HG03175 (cell line): ENCODE data around the gene GATA5.
"Not testable (repeated sequence)": the region's sequence is repeated elsewhere in the genome, so short reads cannot be mapped to it uniquely, and the experiment has no call there.

ENCODE experiments used
- ATAC-seq: cut with Tn5 transposase; IDR thresholded peaks from one replicate; pipeline ENCODE4 v1.9.1; 2021; ENCODE audit warnings: mild to moderate bottlenecking, moderate library complexity; ENCODE audit not compliant: unreplicated experiment

GATA5 gene

DNA sequence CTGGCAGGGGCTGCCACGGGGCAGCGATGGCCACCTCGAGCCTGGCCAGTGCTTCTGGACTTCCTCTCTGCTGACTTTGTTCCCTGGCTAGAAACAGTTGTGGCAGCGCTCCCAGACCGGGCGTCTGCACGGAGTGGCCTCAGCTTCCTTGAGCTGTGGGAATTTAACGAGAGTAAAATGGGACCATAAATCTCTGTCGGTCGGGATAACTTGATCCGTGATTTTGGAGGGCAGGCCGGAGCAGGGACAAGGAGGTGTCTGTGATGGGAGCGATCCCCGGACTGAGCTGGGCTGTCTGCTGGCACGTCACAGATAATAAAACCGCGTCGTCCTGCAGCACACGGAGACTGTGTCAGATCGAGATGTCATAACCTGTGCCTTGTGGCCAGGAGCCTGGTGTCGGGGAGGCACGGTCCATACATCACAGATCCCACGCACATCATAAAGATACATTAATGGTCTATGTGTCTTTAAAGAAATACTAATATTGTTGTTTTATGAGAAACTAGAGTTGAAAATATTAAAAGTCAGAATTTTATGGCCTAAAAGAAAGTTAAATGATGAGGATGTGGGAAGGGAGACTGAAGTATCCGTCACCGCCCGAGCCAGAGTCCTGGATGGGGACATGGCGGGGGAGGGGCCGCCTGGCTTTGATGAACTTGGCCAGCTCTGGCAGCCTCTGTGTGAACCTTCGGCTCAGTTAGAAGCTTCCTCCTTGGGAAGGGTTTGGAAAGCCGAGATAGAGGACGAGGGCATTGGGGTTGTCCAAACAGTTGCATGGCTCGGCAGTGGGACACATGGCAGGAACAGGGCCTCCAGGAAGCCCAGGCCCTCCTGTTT is 41.9 kb downstream of the GATA5 start:
- no peak for ATAC-seq

GRCh38 chr20:62430866-62431447 is 44.8 kb downstream of the GATA5 start:
- ATAC-seq: no peak

- no peak for ATAC-seq
These were observed 45.4 kb downstream of the GATA5 start for GRCh38 chr20:62430311-62430853.

GRCh38 chr20:62429455-62430310 is 46.1 kb downstream of the GATA5 start:
- no peak for ATAC-seq

DNA sequence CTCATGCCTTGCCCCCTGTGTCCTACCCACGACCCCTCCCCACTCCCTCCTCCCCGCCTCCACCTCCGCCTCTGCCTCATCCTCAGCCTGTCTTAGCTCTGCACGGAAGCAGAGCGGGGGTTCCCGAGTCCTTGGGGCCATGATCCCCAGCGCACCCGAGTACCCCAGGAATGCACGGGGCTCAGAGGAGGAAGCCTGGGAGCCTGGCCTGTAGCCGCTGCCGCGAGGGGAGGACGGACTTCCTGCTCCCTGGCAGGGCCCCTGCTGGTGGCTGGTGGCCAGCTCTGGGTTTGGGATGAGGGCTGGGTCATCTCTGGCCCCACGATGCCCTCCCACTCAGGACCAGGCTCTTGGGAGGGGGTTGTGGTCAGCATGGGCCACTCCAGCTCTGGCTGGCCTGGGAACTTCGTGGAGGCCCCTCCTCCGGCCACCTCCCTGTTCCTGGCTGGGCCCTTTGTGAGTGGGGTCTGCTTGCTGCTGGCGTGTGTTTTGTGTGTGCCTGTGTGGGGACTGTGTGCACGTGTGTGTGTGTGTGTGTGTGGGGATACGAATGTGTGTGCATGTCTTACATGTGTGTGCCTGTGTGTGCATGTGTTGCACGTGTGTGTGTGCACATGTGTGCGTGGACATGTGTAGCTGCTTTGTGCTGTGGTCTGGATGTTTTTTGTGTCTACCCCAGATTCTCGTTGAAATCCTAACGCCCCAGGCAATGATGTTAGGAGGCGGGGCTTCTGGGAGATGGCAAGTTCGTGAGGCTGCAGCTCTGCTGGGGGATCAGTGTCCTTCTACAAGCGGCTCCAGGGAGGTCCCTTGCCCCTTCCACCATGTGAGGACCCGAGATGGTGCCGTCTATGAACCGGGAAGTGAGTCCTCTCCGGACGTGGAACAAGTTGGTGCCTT is 47.1 kb downstream of the GATA5 start:
- no peak for ATAC-seq

- no peak for ATAC-seq
These were observed 47.8 kb downstream of the GATA5 start for GRCh38 chr20:62428002-62428372.

GRCh38 chr20:62427172-62428001 is 48.4 kb downstream of the GATA5 start, which contains the start of gene RBBP8NL:
TSS of gene RBBP8NL (minus strand) at chr20:62427539. CDS start at chr20:62419647, 7,892 bp downstream.
- no peak for ATAC-seq

- ATAC-seq: no peak
These were observed 49.1 kb downstream of the GATA5 start for GRCh38 chr20:62426699-62427131.

GRCh38 chr20:62426059-62426348 is 49.8 kb downstream of the GATA5 start:
- not testable (repeated sequence) for ATAC-seq

- no peak for ATAC-seq
These were observed 50.3 kb downstream of the GATA5 start for GRCh38 chr20:62425281-62426058.

- ATAC-seq: no peak
These were observed 51.3 kb downstream of the GATA5 start for GRCh38 chr20:62424249-62425107.

GRCh38 chr20:62423326-62423706 is 52.5 kb downstream of the GATA5 start:
- no peak for ATAC-seq

- no peak for ATAC-seq
These were observed 53.0 kb downstream of the GATA5 start for GRCh38 chr20:62422636-62423325.

- ATAC-seq: no peak
These were observed 54.1 kb downstream of the GATA5 start for GRCh38 chr20:62421716-62421990.

DNA sequence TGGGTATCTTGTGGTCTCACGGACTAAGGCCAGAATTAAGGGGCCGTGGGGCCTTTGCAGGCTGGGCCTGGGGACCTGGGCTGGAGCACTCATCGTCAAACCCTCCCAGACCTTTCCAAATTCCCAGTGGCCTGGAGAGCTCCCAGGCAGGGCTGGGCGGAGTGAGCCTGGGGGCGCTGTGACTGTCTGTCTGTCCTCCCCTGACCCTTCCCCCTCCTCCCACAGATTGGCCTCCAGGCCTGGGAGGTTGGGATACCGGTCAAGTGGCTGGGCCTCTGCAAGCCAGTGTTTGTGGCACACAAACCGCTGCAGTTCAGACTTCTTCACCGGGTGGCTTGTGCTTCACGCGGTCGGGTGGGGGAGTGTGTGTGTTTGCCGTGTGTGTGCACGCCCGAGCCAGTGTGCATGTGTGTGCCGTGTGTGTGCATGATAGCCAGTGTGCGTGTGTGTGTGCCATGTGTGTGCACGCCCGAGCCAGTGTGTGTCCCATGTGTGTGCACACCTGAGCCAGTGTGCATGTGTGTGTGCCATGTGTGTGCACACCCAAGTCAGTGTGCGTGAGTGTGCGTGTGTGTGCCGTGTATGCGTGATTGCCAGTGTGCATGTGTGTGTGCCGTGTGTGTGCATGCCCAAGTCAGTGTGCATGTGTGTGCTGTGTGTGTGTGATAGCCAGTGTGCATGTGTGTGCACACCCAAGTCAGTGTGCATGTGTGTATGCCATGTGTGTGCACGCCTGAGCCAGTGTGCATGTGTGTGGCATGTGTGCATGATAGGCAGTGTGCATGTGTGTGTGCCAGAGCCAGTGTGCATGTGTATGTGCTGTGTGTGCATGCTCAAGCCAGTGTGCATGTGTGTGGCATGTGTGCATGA is 54.7 kb downstream of the GATA5 start:
- ATAC-seq: no peak

GRCh38 chr20:62419759-62420158 is 56.0 kb downstream of the GATA5 start:
- no peak for ATAC-seq
